ENCODE data around the gene HLTF. TPM values are rescaled to one million over a fixed set of nuclear protein-coding genes. Genes with fewer than 3 reads are reported as not detected.

HLTF gene
- total RNA-seq, 1 donor from 2014 or later: 48.4 TPM

Other genes starting within 250 kb of the HLTF start
- 0.13 TPM in 1 of 3 replicates, not detected in the others for gene CPA3, start 221.2 kb downstream of the HLTF start, total RNA-seq
- 20.9 to 22.5 TPM (median 21.2 TPM) in 3 replicates for gene GYG1, start 95.0 kb downstream of the HLTF start, total RNA-seq
- 28.6 to 30.8 TPM (median 29.7 TPM) in 3 replicates for gene HPS3, start 43.1 kb upstream of the HLTF start, total RNA-seq
- 22.6 to 28.4 TPM (median 24.2 TPM) in 3 replicates for gene CP, start 135.3 kb upstream of the HLTF start, total RNA-seq
- 0.13 to 0.14 TPM in 2 of 3 replicates, not detected in the other for gene TM4SF18, start 247.1 kb upstream of the HLTF start, total RNA-seq